ENCODE measurements around the gene TRMT61A. TPM values are rescaled to one million over a fixed set of nuclear protein-coding genes. Genes with fewer than 3 reads are reported as not detected.
"Not testable (repeated sequence)": the region's sequence is repeated elsewhere in the genome, so short reads cannot be mapped to it uniquely, and the experiment has no call there.

Gene TRMT61A
- polyA plus RNA-seq, 4 donors: 6.6 to 10.3 (median 6.7) TPM

- no peak for DNase-seq (ENCODE audit: low read depth in 4 of 4, low spot score in 3 of 4)
Measured at GRCh38 chr14:103521951-103522563, 6.9 kb upstream of the TRMT61A start.

GRCh38 chr14:103522649-103523574, 6.1 kb upstream of the TRMT61A start, which contains the start of gene CKB:
TSS of gene CKB (minus strand) at chr14:103522830. CDS start at chr14:103522493, 337 bp downstream.
- DNase-seq (ENCODE audit: low read depth in 4 of 4, low spot score in 3 of 4): no peak

- DNase-seq (ENCODE audit: low read depth in 4 of 4, low spot score in 3 of 4): no peak
Measured at GRCh38 chr14:103523575-103523954, 5.4 kb upstream of the TRMT61A start.

- DNase-seq (ENCODE audit: low read depth in 4 of 4, low spot score in 3 of 4): no peak
Measured at GRCh38 chr14:103524002-103524935, 4.7 kb upstream of the TRMT61A start.

GRCh38 chr14:103525430-103526246, 3.4 kb upstream of the TRMT61A start:
- DNase-seq (ENCODE audit: low read depth in 4 of 4, low spot score in 3 of 4): not testable (repeated sequence)

- no peak for DNase-seq (ENCODE audit: low read depth in 4 of 4, low spot score in 3 of 4)
Measured at GRCh38 chr14:103526247-103526913, 2.6 kb upstream of the TRMT61A start.

- no peak for DNase-seq (ENCODE audit: low read depth in 4 of 4, low spot score in 3 of 4)
Measured at GRCh38 chr14:103526914-103527248, 2.1 kb upstream of the TRMT61A start.

GRCh38 chr14:103527408-103528145, 1.4 kb upstream of the TRMT61A start:
- no peak for DNase-seq (ENCODE audit: low read depth in 4 of 4, low spot score in 3 of 4)

- no peak for DNase-seq (ENCODE audit: low read depth in 4 of 4, low spot score in 3 of 4)
Measured at GRCh38 chr14:103528146-103528586, 830 bp upstream of the TRMT61A start.

GRCh38 chr14:103529383-103530365, 678 bp downstream of the TRMT61A start:
- no peak for DNase-seq (ENCODE audit: low read depth in 4 of 4, low spot score in 3 of 4)

GRCh38 chr14:103530390-103530789, 1.4 kb downstream of the TRMT61A start:
- DNase-seq (ENCODE audit: low read depth in 4 of 4, low spot score in 3 of 4): no peak

GRCh38 chr14:103530831-103531230, 1.8 kb downstream of the TRMT61A start:
- DNase-seq (ENCODE audit: low read depth in 4 of 4, low spot score in 3 of 4): no peak

GRCh38 chr14:103531421-103532215, 2.6 kb downstream of the TRMT61A start:
- no peak for DNase-seq (ENCODE audit: low read depth in 4 of 4, low spot score in 3 of 4)

- DNase-seq (ENCODE audit: low read depth in 4 of 4, low spot score in 3 of 4): no peak
Measured at GRCh38 chr14:103532216-103533136, 3.5 kb downstream of the TRMT61A start.

GRCh38 chr14:103533137-103533998, 4.4 kb downstream of the TRMT61A start:
- DNase-seq (ENCODE audit: low read depth in 4 of 4, low spot score in 3 of 4): no peak

Data from right renal pelvis (tissue), 4 donors.